Esophagus muscularis mucosa (tissue), 4 donors: Measurements from ENCODE around the gene SLC29A3. TPM values are rescaled to one million over a fixed set of nuclear protein-coding genes. Genes with fewer than 3 reads are reported as not detected.

ENCODE experiments used
- DNase-seq: peaks from one replicate; pipeline ENCODE4 v3.0.0-alpha.2; 2017; ENCODE audit errors: extremely low spot score
- H3K27ac ChIP-seq, 4 donors: fragments of 200-600 bp; sonication (generic); replicated peaks in 1 of 4; 1 replicate in 3 of 4; 2 replicates in 1 of 4; pipeline ENCODE4 v1.5.1; 2016 to 2019; ENCODE audit warnings: mild to moderate bottlenecking in 1 of 4
- H3K27me3 ChIP-seq, 4 donors: fragments of 200-600 bp; sonication (generic); one replicate each; pipeline versions ENCODE4 v1.5.1 to v1.6.0; 2016 to 2019
- H3K36me3 ChIP-seq, 4 donors: fragments of 200-600 bp; sonication (generic); one replicate each; pipeline ENCODE4 v1.5.1; 2016 to 2019
- H3K4me1 ChIP-seq, 4 donors: fragments of 200-600 bp; sonication (generic); one replicate each; pipeline ENCODE4 v1.5.1; 2016 to 2019
- H3K4me3 ChIP-seq, 4 donors: fragments of 200-600 bp; sonication (generic); 1 replicate in 2 of 4; 2 replicates in 2 of 4; pipeline ENCODE4 v1.5.1; 2016 to 2019; ENCODE audit warnings: mild to moderate bottlenecking in 4 of 4, moderate library complexity in 1 of 4
- H3K9me3 ChIP-seq, 4 donors: fragments of 200-600 bp; sonication (generic); 1 replicate in 3 of 4; 2 replicates in 1 of 4; pipeline ENCODE4 v1.5.1; 2016 to 2019
- CTCF ChIP-seq, 3 experiments: fragments of 200-600 bp in 2 of 3; fragments of 450-650 bp in 1 of 3; sonication (generic) in 2 of 3; IDR thresholded peaks; one replicate each; pipeline ENCODE4 v1.5.1; 2017 to 2019; ENCODE audit warnings: antibody characterized with exemption in 3 of 3, mild to moderate bottlenecking in 2 of 3, moderate library complexity in 1 of 3
- EP300 ChIP-seq: sonication (generic); formaldehyde crosslinking; IDR thresholded peaks from one replicate; pipeline ENCODE4 v1.6.1; 2017; ENCODE audit warnings: antibody characterized with exemption
- POLR2A ChIP-seq: fragments of 450-650 bp; IDR thresholded peaks from one replicate; pipeline ENCODE4 v1.6.1; 2017; ENCODE audit warnings: antibody characterized with exemption, moderate library complexity, mild to moderate bottlenecking, low read depth
- POLR2AphosphoS5 ChIP-seq, 2 donors: sonication (generic); formaldehyde crosslinking; IDR thresholded peaks; one replicate each; pipeline ENCODE4 v1.6.1; 2017; ENCODE audit warnings: antibody characterized with exemption in 2 of 2
- WGBS: methylation state at CpG from one replicate; pipeline ENCODE4 v1.1.5; 2018; 5-methylcytosine and 5-hydroxymethylcytosine counted together
- intact Hi-C: fragments of 100-400 bp; cut with DNase I; formaldehyde crosslinking; loops from one replicate; pipeline ENCODE4 v1.15.1; 2023
- total RNA-seq, 4 donors: library from RNA; depleted of rRNA; stranded (reverse); fragments of >200 nt; gene quantifications; one replicate each; pipeline versions ENCODE4 v1.1.0 to v1.2.1, GENCODE V29; 2016

SLC29A3 gene
- total RNA-seq, 4 donors from 2014 or later, result 4.0 to 6.9 (median 5.0) TPM

- no peaks in the 10 kb centered on the region for H3K27me3 ChIP-seq
- H3K4me3 ChIP-seq, result no peak overlapping the region
- no peak for DNase-seq
- WGBS, result 65% methylated on average over 6 of the region's 6 CpGs
- intact Hi-C loops, result loop anchor here (5.0 to 10.0 kb wide), 2 partner anchors 56 to 516 kb away; no protein-coding TSS in a partner anchor
- H3K9me3 ChIP-seq, result no peaks in the 10 kb centered on the region
- peaks cover 6 to 16% (median 11%) of the 10 kb centered on the region in 4 donors for H3K4me1 ChIP-seq
- H3K27ac ChIP-seq, result peak overlapping the region in 3 of 4 donors; percentile 1 to 88 (median 83)
- H3K36me3 ChIP-seq, result no peaks in the 10 kb centered on the region
- TF ChIP-seq EP300 (no peak), CTCF (IDR thresholded peaks at IDR 0.05) (no peak), POLR2AphosphoS5 (IDR thresholded peaks at IDR 0.05) (no peak), POLR2A (no peak)
These were observed 59.5 kb downstream of the SLC29A3 start for GRCh38 chr10:71378336-71379117.

GRCh38 chr10:71379118-71379766, 60.2 kb downstream of the SLC29A3 start:
- Histone ChIP-seq H3K4me3 (no peak overlapping the region), H3K36me3 (no peaks in the 10 kb centered on the region), H3K27ac (no peak overlapping the region), H3K27me3 (no peaks in the 10 kb centered on the region), H3K4me1 (peaks cover 6 to 16% (median 13%) of the 10 kb centered on the region in 4 donors), H3K9me3 (no peaks in the 10 kb centered on the region)
- 72% methylated on average over 3 of the region's 3 CpGs for WGBS
- intact Hi-C loops, result loop anchor here (5.0 to 10.0 kb wide), 2 partner anchors 57 to 516 kb away; no protein-coding TSS in a partner anchor
- no peak for TF ChIP-seq POLR2AphosphoS5 (IDR thresholded peaks at IDR 0.05)
- no peak for TF ChIP-seq POLR2A
- no peak for TF ChIP-seq EP300
- TF ChIP-seq CTCF (IDR thresholded peaks at IDR 0.05), result no peak
- DNase-seq, result no peak

GRCh38 chr10:71380841-71381240, 61.8 kb downstream of the SLC29A3 start:
- H3K4me1 ChIP-seq, result peaks cover 6 to 17% (median 15%) of the 10 kb centered on the region in 4 donors
- intact Hi-C loops, result loop anchor here (5.0 kb wide), 1 partner anchor 326 kb away; no protein-coding TSS in a partner anchor
- no peaks in the 10 kb centered on the region for H3K9me3 ChIP-seq
- no peaks in the 10 kb centered on the region for H3K36me3 ChIP-seq
- DNase-seq, result no peak
- H3K27me3 ChIP-seq, result no peaks in the 10 kb centered on the region
- H3K27ac ChIP-seq, result no peak overlapping the region
- H3K4me3 ChIP-seq, result no peak overlapping the region
- 38% methylated on average over 1 of the region's 1 CpG for WGBS
- TF ChIP-seq POLR2AphosphoS5 (IDR thresholded peaks at IDR 0.05) (no peak), EP300 (no peak), POLR2A (no peak), CTCF (IDR thresholded peaks at IDR 0.05) (no peak)

- Histone ChIP-seq H3K27me3 (no peaks in the 10 kb centered on the region), H3K4me3 (no peak overlapping the region), H3K4me1 (peaks cover 6 to 16% (median 12%) of the 10 kb centered on the region in 4 donors), H3K36me3 (no peaks in the 10 kb centered on the region), H3K9me3 (no peaks in the 10 kb centered on the region), H3K27ac (no peak overlapping the region)
- intact Hi-C loops, result loop anchor here (5.0 kb wide), 1 partner anchor 326 kb away; no protein-coding TSS in a partner anchor
- whole genome bisulfite sequencing, result 84% methylated on average over 3 of the region's 3 CpGs
- TF ChIP-seq EP300, result no peak
- TF ChIP-seq POLR2AphosphoS5 (IDR thresholded peaks at IDR 0.05), result no peak
- DNase-seq, result no peak
These were observed 62.6 kb downstream of the SLC29A3 start for GRCh38 chr10:71381611-71382010.

- H3K4me1 ChIP-seq, result peaks cover 6 to 12% (median 8%) of the 10 kb centered on the region in 4 donors
- H3K27ac ChIP-seq, result no peak overlapping the region
- no peak for TF ChIP-seq EP300
- no peak for TF ChIP-seq POLR2A
- TF ChIP-seq CTCF (IDR thresholded peaks at IDR 0.05), result no peak
- TF ChIP-seq POLR2AphosphoS5 (IDR thresholded peaks at IDR 0.05), result no peak
- intact Hi-C loops, result loop anchor here (5.0 kb wide), 1 partner anchor 325 kb away; no protein-coding TSS in a partner anchor
- H3K4me3 ChIP-seq, result no peak overlapping the region
- H3K27me3 ChIP-seq, result no peaks in the 10 kb centered on the region
- no peaks in the 10 kb centered on the region for H3K9me3 ChIP-seq
- no peak for DNase-seq
- WGBS, result 87% methylated on average over 2 of the region's 2 CpGs
- H3K36me3 ChIP-seq, result no peaks in the 10 kb centered on the region
These were observed 63.0 kb downstream of the SLC29A3 start for GRCh38 chr10:71382028-71382427.
